ENCODE data around the gene SNAPC5. TPM values are rescaled to one million over a fixed set of nuclear protein-coding genes. Genes with fewer than 3 reads are reported as not detected.

SNAPC5 gene
- total and polyA plus RNA-seq, 2 of the 13 experiments (the other 11 are each of a cell fraction or from before 2014, with no cell fraction given) = 14.8 to 36.2 TPM

DNA sequence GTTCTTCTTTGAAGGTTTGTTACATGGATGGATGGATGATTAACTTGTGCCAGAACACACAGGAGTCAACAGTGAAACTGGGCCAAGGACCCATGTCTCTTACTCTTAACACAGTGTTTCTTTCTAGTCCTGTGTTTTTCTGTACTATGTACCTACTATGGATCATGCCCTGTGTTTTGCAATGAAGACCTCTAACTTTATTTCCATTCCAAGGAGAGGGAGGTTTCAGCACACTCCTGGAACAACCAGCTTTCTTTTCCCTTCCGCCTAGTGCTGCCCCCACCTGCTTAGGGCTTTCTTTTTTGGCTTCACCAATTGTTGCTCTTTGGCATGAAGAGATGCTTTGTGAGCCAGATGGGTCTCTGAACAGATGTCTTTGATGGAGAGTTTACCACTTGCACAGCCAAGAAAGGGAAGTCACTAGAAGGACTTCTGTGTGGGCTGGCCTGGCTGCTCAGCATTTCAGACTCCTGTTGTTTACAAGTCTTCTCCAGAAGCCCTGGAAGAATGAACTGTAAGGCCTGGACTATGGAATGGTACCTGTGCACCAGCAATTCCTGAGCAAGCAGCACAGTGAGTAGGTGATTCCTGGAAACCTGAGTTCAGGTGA lies 44.5 kb downstream of the SNAPC5 start (continued):
- TF ChIP-seq, protein P1, sequence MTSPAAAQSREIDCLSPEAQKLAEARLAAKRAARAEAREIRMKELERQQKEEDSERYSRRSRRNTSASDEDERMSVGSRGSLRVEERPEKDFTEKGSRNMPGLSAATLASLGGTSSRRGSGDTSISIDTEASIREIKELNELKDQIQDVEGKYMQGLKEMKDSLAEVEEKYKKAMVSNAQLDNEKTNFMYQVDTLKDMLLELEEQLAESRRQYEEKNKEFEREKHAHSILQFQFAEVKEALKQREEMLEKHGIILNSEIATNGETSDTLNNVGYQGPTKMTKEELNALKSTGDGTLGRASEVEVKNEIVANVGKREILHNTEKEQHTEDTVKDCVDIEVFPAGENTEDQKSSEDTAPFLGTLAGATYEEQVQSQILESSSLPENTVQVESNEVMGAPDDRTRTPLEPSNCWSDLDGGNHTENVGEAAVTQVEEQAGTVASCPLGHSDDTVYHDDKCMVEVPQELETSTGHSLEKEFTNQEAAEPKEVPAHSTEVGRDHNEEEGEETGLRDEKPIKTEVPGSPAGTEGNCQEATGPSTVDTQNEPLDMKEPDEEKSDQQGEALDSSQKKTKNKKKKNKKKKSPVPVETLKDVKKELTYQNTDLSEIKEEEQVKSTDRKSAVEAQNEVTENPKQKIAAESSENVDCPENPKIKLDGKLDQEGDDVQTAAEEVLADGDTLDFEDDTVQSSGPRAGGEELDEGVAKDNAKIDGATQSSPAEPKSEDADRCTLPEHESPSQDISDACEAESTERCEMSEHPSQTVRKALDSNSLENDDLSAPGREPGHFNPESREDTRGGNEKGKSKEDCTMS (CRISPR knock-in tag; conservative IDR thresholded peaks at IDR 0.05) = no peak
- TF ChIP-seq RAD21 (CRISPR knock-in tag; IDR thresholded peaks at IDR 0.05) (no peak), STAG1 (CRISPR knock-in tag; IDR thresholded peaks at IDR 0.05) (no peak; the same call in 1 of the 2 replicates), GTF2F1 (IDR thresholded peaks at IDR 0.05; ENCODE audit: low read length) (no peak)
- TF ChIP-seq, protein P2, sequence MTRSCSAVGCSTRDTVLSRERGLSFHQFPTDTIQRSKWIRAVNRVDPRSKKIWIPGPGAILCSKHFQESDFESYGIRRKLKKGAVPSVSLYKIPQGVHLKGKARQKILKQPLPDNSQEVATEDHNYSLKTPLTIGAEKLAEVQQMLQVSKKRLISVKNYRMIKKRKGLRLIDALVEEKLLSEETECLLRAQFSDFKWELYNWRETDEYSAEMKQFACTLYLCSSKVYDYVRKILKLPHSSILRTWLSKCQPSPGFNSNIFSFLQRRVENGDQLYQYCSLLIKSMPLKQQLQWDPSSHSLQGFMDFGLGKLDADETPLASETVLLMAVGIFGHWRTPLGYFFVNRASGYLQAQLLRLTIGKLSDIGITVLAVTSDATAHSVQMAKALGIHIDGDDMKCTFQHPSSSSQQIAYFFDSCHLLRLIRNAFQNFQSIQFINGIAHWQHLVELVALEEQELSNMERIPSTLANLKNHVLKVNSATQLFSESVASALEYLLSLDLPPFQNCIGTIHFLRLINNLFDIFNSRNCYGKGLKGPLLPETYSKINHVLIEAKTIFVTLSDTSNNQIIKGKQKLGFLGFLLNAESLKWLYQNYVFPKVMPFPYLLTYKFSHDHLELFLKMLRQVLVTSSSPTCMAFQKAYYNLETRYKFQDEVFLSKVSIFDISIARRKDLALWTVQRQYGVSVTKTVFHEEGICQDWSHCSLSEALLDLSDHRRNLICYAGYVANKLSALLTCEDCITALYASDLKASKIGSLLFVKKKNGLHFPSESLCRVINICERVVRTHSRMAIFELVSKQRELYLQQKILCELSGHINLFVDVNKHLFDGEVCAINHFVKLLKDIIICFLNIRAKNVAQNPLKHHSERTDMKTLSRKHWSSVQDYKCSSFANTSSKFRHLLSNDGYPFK (CRISPR knock-in tag; IDR thresholded peaks at IDR 0.05; ENCODE audit: borderline replicate concordance) = no peak
- TF ChIP-seq, protein P3, sequence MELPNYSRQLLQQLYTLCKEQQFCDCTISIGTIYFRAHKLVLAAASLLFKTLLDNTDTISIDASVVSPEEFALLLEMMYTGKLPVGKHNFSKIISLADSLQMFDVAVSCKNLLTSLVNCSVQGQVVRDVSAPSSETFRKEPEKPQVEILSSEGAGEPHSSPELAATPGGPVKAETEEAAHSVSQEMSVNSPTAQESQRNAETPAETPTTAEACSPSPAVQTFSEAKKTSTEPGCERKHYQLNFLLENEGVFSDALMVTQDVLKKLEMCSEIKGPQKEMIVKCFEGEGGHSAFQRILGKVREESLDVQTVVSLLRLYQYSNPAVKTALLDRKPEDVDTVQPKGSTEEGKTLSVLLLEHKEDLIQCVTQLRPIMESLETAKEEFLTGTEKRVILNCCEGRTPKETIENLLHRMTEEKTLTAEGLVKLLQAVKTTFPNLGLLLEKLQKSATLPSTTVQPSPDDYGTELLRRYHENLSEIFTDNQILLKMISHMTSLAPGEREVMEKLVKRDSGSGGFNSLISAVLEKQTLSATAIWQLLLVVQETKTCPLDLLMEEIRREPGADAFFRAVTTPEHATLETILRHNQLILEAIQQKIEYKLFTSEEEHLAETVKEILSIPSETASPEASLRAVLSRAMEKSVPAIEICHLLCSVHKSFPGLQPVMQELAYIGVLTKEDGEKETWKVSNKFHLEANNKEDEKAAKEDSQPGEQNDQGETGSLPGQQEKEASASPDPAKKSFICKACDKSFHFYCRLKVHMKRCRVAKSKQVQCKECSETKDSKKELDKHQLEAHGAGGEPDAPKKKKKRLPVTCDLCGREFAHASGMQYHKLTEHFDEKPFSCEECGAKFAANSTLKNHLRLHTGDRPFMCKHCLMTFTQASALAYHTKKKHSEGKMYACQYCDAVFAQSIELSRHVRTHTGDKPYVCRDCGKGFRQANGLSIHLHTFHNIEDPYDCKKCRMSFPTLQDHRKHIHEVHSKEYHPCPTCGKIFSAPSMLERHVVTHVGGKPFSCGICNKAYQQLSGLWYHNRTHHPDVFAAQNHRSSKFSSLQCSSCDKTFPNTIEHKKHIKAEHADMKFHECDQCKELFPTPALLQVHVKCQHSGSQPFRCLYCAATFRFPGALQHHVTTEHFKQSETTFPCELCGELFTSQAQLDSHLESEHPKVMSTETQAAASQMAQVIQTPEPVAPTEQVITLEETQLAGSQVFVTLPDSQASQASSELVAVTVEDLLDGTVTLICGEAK (IDR thresholded peaks at IDR 0.05) = no peak
- TF ChIP-seq, protein P3 (CRISPR knock-in tag; IDR thresholded peaks at IDR 0.05) = peak; percentile 57; the same call in 1 of the 2 replicates
- TF ChIP-seq, protein P4, sequence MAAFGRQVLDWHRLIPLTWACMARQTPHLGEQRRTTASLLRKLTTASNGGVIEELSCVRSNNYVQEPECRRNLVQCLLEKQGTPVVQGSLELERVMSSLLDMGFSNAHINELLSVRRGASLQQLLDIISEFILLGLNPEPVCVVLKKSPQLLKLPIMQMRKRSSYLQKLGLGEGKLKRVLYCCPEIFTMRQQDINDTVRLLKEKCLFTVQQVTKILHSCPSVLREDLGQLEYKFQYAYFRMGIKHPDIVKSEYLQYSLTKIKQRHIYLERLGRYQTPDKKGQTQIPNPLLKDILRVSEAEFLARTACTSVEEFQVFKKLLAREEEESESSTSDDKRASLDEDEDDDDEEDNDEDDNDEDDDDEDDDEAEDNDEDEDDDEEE (CRISPR knock-in tag; IDR thresholded peaks at IDR 0.05) = no peak
- TF ChIP-seq, protein P5, sequence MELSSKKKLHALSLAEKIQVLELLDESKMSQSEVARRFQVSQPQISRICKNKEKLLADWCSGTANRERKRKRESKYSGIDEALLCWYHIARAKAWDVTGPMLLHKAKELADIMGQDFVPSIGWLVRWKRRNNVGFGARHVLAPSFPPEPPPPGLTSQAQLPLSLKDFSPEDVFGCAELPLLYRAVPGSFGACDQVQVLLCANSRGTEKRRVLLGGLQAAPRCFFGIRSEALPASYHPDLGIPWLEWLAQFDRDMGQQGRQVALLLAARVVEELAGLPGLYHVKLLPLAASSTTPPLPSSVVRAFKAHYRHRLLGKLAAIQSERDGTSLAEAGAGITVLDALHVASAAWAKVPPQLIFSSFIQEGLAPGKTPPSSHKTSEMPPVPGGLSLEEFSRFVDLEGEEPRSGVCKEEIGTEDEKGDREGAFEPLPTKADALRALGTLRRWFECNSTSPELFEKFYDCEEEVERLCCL (CRISPR knock-in tag; IDR thresholded peaks at IDR 0.05; ENCODE audit: borderline replicate concordance) = no peak
- TF ChIP-seq, protein P6, sequence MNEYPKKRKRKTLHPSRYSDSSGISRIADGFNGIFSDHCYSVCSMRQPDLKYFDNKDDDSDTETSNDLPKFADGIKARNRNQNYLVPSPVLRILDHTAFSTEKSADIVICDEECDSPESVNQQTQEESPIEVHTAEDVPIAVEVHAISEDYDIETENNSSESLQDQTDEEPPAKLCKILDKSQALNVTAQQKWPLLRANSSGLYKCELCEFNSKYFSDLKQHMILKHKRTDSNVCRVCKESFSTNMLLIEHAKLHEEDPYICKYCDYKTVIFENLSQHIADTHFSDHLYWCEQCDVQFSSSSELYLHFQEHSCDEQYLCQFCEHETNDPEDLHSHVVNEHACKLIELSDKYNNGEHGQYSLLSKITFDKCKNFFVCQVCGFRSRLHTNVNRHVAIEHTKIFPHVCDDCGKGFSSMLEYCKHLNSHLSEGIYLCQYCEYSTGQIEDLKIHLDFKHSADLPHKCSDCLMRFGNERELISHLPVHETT (CRISPR knock-in tag; conservative IDR thresholded peaks at IDR 0.05) = no peak

All from HepG2 (cell line).